KMS-11 (cell line): ENCODE data around the gene RAE1.

Source experiments
- H2AFZ ChIP-seq: fragments of 200-600 bp; sonication (generic); 2 replicates; pipeline ENCODE4 v1.6.1; 2016; ENCODE audit warnings: antibody characterized with exemption, mixed run types, low read depth
- H3K27ac ChIP-seq: fragments of 200-600 bp; sonication (generic); 2 replicates; pipeline ENCODE4 v1.6.1; 2016; ENCODE audit warnings: mild to moderate bottlenecking, mixed run types
- H3K27me3 ChIP-seq: fragments of 200-600 bp; sonication (generic); 2 replicates; pipeline ENCODE4 v1.6.1; 2017; ENCODE audit warnings: mild to moderate bottlenecking, low read depth, mixed run types, moderate library complexity; ENCODE audit not compliant: insufficient read depth
- H3K36me3 ChIP-seq: fragments of 200-600 bp; sonication (generic); 2 replicates; pipeline ENCODE4 v1.6.1; 2017; ENCODE audit warnings: mild to moderate bottlenecking, mixed run types; ENCODE audit not compliant: insufficient read depth
- H3K4me1 ChIP-seq: fragments of 200-600 bp; sonication (generic); 2 replicates; pipeline ENCODE4 v1.6.1; 2016; ENCODE audit warnings: mild to moderate bottlenecking, low read depth, mixed run types; ENCODE audit not compliant: poor library complexity, severe bottlenecking
- H3K4me2 ChIP-seq: fragments of 200-600 bp; sonication (generic); 2 replicates; pipeline ENCODE4 v1.7.0; 2016; ENCODE audit warnings: mild to moderate bottlenecking, mixed run types
- H3K4me3 ChIP-seq: fragments of 200-600 bp; sonication (generic); IDR thresholded peaks from 2 replicates; pipeline ENCODE4 v1.6.1; 2017; ENCODE audit warnings: low read depth, low read length, mixed read lengths; ENCODE audit not compliant: insufficient read depth
- H3K79me2 ChIP-seq: fragments of 200-600 bp; sonication (generic); 2 replicates; pipeline ENCODE4 v1.6.1; 2016; ENCODE audit warnings: low read depth, mixed run types; ENCODE audit not compliant: insufficient read depth
- H3K9ac ChIP-seq: fragments of 200-600 bp; sonication (generic); 2 replicates; pipeline ENCODE4 v1.6.1; 2016; ENCODE audit warnings: mild to moderate bottlenecking, mixed run types
- H4K20me1 ChIP-seq: fragments of 200-600 bp; sonication (generic); 2 replicates; pipeline ENCODE4 v1.6.1; 2016; ENCODE audit warnings: mild to moderate bottlenecking, mixed run types; ENCODE audit not compliant: insufficient read depth
- CTCF ChIP-seq: fragments of 200-600 bp; sonication (generic); conservative IDR thresholded peaks from 2 replicates; pipeline ENCODE4 v1.6.1; 2017; ENCODE audit warnings: low read depth, mild to moderate bottlenecking, antibody characterized with exemption, low read length, moderate library complexity, mixed read lengths

RAE1 gene

GRCh38 chr20:57404419-57405072 is 53.5 kb downstream of the RAE1 start:
- peaks cover 21% of the 10 kb centered on the region for H3K4me1 ChIP-seq
- H3K79me2 ChIP-seq, result peaks cover 62% of the 10 kb centered on the region
- H3K27me3 ChIP-seq, result no peaks in the 10 kb centered on the region
- no peak overlapping the region for H3K27ac ChIP-seq
- peaks cover 39% of the 10 kb centered on the region for H4K20me1 ChIP-seq
- H2AFZ ChIP-seq, result no peak overlapping the region
- no peak overlapping the region for H3K4me2 ChIP-seq
- no peak overlapping the region for H3K4me3 ChIP-seq
- no peak overlapping the region for H3K9ac ChIP-seq
- H3K36me3 ChIP-seq, result no peaks in the 10 kb centered on the region; the same call in none of the 2 replicates
- TF ChIP-seq CTCF, result no peak

GRCh38 chr20:57405236-57406016 is 54.4 kb downstream of the RAE1 start:
- Histone ChIP-seq H3K79me2 (peaks cover 54% of the 10 kb centered on the region), H3K9ac (no peak overlapping the region), H3K27me3 (no peaks in the 10 kb centered on the region), H4K20me1 (peaks cover 34% of the 10 kb centered on the region), H2AFZ (no peak overlapping the region), H3K4me3 (no peak overlapping the region), H3K4me1 (peaks cover 12% of the 10 kb centered on the region), H3K27ac (no peak overlapping the region), H3K4me2 (no peak overlapping the region), H3K36me3 (no peaks in the 10 kb centered on the region; the same call in 1 of the 2 replicates)
- TF ChIP-seq CTCF, result no peak

- Histone ChIP-seq H2AFZ (no peak overlapping the region), H3K36me3 (no peaks in the 10 kb centered on the region; the same call in 1 of the 2 replicates), H3K9ac (no peak overlapping the region), H3K27ac (no peak overlapping the region), H3K4me3 (no peak overlapping the region), H3K4me1 (no peaks in the 10 kb centered on the region), H3K27me3 (no peaks in the 10 kb centered on the region), H3K4me2 (no peak overlapping the region), H4K20me1 (peaks cover 19% of the 10 kb centered on the region; the same call in 1 of the 2 replicates), H3K79me2 (peaks cover 34% of the 10 kb centered on the region)
- TF ChIP-seq CTCF, result no peak
Observed at GRCh38 chr20:57407541-57407956, 56.5 kb downstream of the RAE1 start.

GRCh38 chr20:57408131-57408530 is 57.1 kb downstream of the RAE1 start:
- Histone ChIP-seq H3K27ac (no peak overlapping the region), H3K36me3 (no peaks in the 10 kb centered on the region; the same call in 1 of the 2 replicates), H2AFZ (no peak overlapping the region), H3K4me2 (no peak overlapping the region), H3K4me3 (no peak overlapping the region), H3K27me3 (no peaks in the 10 kb centered on the region), H3K9ac (no peak overlapping the region), H3K4me1 (no peaks in the 10 kb centered on the region), H4K20me1 (peaks cover 16% of the 10 kb centered on the region; the same call in 1 of the 2 replicates), H3K79me2 (peaks cover 28% of the 10 kb centered on the region)
- no peak for TF ChIP-seq CTCF
